Lung (tissue), 12 donors: ENCODE data around the gene EFCC1. TPM values are rescaled to one million over a fixed set of nuclear protein-coding genes. Genes with fewer than 3 reads are reported as not detected.

Experiments used
- ATAC-seq: fragments of 200-7000 bp; cut with Tn5 transposase; one replicate; pipeline ENCODE4 v1.9.1; 2020; ENCODE audit warnings: moderate number of reproducible peaks; ENCODE audit not compliant: insufficient read depth, low FRiP score
- DNase-seq, 3 donors: peaks; one replicate each; pipeline ENCODE4 v3.0.0-alpha.2; 2013 to 2017
- H3K27ac ChIP-seq, 2 donors: one replicate each; pipeline ENCODE4 v1.5.1; 2013; ENCODE audit warnings: mild to moderate bottlenecking in 2 of 2, moderate library complexity in 2 of 2, control low read depth in 1 of 2, inconsistent platforms in 1 of 2, low read depth in 1 of 2, low read length in 1 of 2
- H3K27me3 ChIP-seq, 3 donors: one replicate each; pipeline ENCODE4 v1.5.1; 2013; ENCODE audit warnings: low read length in 2 of 3; ENCODE audit not compliant: control insufficient read depth in 3 of 3, insufficient read depth in 3 of 3
- H3K36me3 ChIP-seq, 4 donors: one replicate each; pipeline ENCODE4 v1.5.1; 2013; ENCODE audit warnings: low read length in 4 of 4, mild to moderate bottlenecking in 1 of 4, moderate library complexity in 1 of 4; ENCODE audit not compliant: control insufficient read depth in 4 of 4, insufficient read depth in 4 of 4
- H3K4me1 ChIP-seq, 5 donors: one replicate each; pipeline ENCODE4 v1.5.1; 2013; ENCODE audit warnings: low read length in 5 of 5, mild to moderate bottlenecking in 2 of 5, moderate library complexity in 1 of 5; ENCODE audit not compliant: control insufficient read depth in 5 of 5, insufficient read depth in 5 of 5
- H3K4me3 ChIP-seq: one replicate; pipeline ENCODE4 v1.5.1; 2013; ENCODE audit warnings: mild to moderate bottlenecking, control low read depth, moderate library complexity
- H3K9ac ChIP-seq, 2 donors: one replicate each; pipeline ENCODE4 v1.5.1; 2013; ENCODE audit warnings: low read length in 2 of 2, control low read depth in 1 of 2; ENCODE audit not compliant: insufficient read depth in 1 of 2
- H3K9me3 ChIP-seq, 4 donors: one replicate each; pipeline ENCODE4 v1.5.1; 2013; ENCODE audit warnings: low read length in 3 of 4, mild to moderate bottlenecking in 1 of 4, moderate library complexity in 1 of 4; ENCODE audit not compliant: control insufficient read depth in 4 of 4, insufficient read depth in 3 of 4
- WGBS, 2 donors: extraction: QIAGEN DNeasy Blood & Tissue Kit; methylation state at CpG; one replicate each; pipeline ENCODE4 v1.1.7; 2013; 5-methylcytosine and 5-hydroxymethylcytosine counted together
- polyA plus RNA-seq, 2 donors: library from polyadenylated mRNA; stranded (reverse); fragments of 200-250 nt; gene quantifications; one replicate each; pipeline ENCODE4 v1.2.1, GENCODE V29; 2013
- total RNA-seq, 2 donors: library from RNA; depleted of rRNA in 1 of 2; stranded (reverse); fragments of >200 nt in 1 of 2; gene quantifications; one replicate each; pipeline ENCODE4 v1.2.1, GENCODE V29; 2014 to 2021
- TF ChIP-seq, protein P1 (sequence below): IDR thresholded peaks from 2 replicates; pipeline ENCODE4 v1.5.1; 2012; ENCODE audit warnings: mild to moderate bottlenecking; ENCODE audit errors: control extremely low read depth, extremely low read depth
- donor health status: control.
- donor health status: control.
- donor health status: Bipolar disorder and iron deficiency.
- donor health status: healthy.
- donor health status: DM: yes; HTN: yes; CAD: no.

Gene EFCC1
- total and polyA plus RNA-seq, 4 donors: 3.2 to 10.0 (median 6.3) TPM

DNA sequence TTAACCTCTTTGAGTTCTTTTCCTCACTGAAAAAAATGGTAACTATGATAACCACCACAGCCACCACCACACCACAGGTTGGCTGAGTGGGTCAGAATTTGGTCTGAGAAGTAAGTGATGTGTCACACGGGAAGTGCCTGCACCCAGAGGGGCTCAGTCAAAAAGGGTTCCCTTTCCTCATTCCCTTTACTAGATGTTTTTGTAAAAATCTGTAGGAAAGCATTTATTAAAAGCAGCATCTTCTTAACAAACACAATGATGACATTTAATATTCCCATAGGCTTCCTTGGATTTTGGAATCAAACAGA, 30.4 kb upstream of the EFCC1 start:
- Histone ChIP-seq H3K27ac (no peak overlapping the region), H3K27me3 (no peaks in the 10 kb centered on the region), H3K9ac (no peak overlapping the region), H3K9me3 (no peaks in the 10 kb centered on the region), H3K4me1 (peaks cover 0 to 20% (median 2%) of the 10 kb centered on the region in 5 donors), H3K36me3 (no peaks in the 10 kb centered on the region), H3K4me3 (no peak overlapping the region)
- ATAC-seq (no peak), DNase-seq (no peak)
- 22 to 42% methylated on average over 1 of the region's 1 CpG for WGBS, 2 donors
- TF ChIP-seq, protein P1, sequence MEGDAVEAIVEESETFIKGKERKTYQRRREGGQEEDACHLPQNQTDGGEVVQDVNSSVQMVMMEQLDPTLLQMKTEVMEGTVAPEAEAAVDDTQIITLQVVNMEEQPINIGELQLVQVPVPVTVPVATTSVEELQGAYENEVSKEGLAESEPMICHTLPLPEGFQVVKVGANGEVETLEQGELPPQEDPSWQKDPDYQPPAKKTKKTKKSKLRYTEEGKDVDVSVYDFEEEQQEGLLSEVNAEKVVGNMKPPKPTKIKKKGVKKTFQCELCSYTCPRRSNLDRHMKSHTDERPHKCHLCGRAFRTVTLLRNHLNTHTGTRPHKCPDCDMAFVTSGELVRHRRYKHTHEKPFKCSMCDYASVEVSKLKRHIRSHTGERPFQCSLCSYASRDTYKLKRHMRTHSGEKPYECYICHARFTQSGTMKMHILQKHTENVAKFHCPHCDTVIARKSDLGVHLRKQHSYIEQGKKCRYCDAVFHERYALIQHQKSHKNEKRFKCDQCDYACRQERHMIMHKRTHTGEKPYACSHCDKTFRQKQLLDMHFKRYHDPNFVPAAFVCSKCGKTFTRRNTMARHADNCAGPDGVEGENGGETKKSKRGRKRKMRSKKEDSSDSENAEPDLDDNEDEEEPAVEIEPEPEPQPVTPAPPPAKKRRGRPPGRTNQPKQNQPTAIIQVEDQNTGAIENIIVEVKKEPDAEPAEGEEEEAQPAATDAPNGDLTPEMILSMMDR: no peak

DNA sequence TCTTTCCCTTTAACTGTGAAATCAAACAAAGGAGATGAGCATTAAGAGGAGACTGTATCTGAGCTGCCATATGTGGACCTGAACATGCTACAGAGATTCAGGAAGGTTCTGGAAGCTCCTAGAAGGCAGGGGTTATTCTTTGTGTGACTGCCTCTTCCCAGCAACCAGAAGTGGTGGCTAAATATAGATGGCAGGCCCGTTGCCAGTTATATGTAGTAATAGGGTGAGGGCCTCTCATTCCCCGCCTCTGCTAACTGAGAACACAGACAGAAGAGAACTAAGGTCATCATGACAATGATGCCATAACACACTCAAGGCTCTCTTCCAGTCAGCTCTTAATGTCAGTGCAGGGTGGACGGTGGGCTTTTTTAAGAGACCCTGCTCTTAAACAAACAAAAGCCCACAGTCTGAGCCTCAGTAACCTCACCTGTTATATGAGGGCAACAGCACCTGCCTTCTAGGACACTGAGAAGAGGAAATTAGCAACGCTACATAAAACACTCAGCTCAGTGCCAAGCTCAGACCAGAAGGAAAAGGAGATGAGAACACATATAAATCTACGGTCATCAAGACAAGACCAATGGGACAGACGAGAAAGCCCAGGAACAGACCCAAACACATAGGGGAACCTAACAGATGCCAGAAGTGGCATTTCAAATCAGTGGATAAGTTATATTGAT, 29.5 kb upstream of the EFCC1 start:
- WGBS, 2 donors: 41 to 60% methylated on average over 6 of the region's 6 CpGs
- TF ChIP-seq, protein P1: no peak
- Histone ChIP-seq H3K9me3 (no peaks in the 10 kb centered on the region), H3K27ac (peak overlapping the region in 1 of 2 donors; percentile 65), H3K4me3 (no peak overlapping the region), H3K4me1 (peaks cover 0 to 20% (median 2%) of the 10 kb centered on the region in 5 donors), H3K9ac (no peak overlapping the region), H3K36me3 (no peaks in the 10 kb centered on the region), H3K27me3 (no peaks in the 10 kb centered on the region)
- ATAC-seq (no peak), DNase-seq (peak; percentile 77 to 89 (median 84))

DNA sequence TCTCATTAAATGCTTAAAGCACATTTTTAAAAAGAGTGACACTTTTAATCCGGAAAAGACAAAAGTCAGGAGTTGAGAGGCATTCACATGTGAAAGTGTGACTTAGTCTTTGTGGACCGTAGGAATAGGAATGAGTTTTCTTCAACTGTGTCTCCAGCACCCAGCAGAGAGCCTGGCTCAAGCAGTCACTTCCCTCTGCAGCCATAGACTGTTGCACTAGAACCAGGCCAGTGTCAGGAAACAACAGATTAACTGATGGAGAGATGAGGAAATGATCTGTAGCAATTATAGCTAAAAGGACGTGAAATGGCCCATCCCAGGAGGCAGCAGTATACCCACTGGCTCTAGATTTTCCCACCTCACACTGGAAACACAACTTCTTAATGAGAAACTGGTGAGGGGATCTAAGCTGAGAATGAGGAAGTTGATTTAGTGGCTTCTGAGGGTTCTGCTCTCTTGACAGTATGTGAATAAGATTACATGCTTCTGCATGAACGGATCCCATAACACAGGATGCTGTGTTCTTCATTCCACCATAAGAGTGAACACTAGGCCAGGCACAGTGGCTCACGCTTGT, 27.0 kb upstream of the EFCC1 start:
- Histone ChIP-seq H3K9me3 (no peaks in the 10 kb centered on the region), H3K9ac (no peak overlapping the region), H3K36me3 (no peaks in the 10 kb centered on the region), H3K4me3 (no peak overlapping the region), H3K4me1 (peaks cover 0 to 20% (median 2%) of the 10 kb centered on the region in 5 donors), H3K27ac (no peak overlapping the region), H3K27me3 (no peaks in the 10 kb centered on the region)
- ATAC-seq: no peak
- WGBS, 2 donors: 35 to 59% methylated on average over 5 of the region's 5 CpGs
- DNase-seq: peak in 1 of 3 donors; percentile 18
- TF ChIP-seq, protein P1: no peak
